GM12874 (cell line): Measurements from ENCODE around the gene USP9X.

ENCODE experiments used
- TF ChIP-seq, protein P1 (sequence below): IDR thresholded peaks from 2 replicates; pipeline ENCODE4 v1.5.1; 2011; ENCODE audit warnings: low read depth, mild to moderate bottlenecking, control low read depth, low read length, moderate library complexity; ENCODE audit not compliant: insufficient read depth

The USP9X gene

DNA sequence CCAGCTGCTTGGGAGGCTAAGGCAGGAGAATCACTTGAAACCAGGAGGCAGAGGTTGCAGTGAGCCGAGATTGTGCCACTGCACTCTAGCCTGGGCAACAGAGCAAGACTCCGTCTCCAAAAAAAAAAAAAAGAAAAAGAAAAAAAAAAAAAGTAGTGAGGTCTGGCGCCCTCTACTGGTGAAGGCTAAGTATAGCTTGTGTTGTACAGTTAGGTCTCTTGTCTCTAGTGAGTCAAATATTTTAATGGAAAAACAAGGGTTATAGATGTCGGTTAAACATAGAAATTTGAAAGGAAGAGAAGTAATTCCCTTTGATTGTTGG lies 29.8 kb downstream of the USP9X start:
- TF ChIP-seq, protein P1, sequence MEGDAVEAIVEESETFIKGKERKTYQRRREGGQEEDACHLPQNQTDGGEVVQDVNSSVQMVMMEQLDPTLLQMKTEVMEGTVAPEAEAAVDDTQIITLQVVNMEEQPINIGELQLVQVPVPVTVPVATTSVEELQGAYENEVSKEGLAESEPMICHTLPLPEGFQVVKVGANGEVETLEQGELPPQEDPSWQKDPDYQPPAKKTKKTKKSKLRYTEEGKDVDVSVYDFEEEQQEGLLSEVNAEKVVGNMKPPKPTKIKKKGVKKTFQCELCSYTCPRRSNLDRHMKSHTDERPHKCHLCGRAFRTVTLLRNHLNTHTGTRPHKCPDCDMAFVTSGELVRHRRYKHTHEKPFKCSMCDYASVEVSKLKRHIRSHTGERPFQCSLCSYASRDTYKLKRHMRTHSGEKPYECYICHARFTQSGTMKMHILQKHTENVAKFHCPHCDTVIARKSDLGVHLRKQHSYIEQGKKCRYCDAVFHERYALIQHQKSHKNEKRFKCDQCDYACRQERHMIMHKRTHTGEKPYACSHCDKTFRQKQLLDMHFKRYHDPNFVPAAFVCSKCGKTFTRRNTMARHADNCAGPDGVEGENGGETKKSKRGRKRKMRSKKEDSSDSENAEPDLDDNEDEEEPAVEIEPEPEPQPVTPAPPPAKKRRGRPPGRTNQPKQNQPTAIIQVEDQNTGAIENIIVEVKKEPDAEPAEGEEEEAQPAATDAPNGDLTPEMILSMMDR = peak; percentile 31; the same call in 1 of the 2 replicates

DNA sequence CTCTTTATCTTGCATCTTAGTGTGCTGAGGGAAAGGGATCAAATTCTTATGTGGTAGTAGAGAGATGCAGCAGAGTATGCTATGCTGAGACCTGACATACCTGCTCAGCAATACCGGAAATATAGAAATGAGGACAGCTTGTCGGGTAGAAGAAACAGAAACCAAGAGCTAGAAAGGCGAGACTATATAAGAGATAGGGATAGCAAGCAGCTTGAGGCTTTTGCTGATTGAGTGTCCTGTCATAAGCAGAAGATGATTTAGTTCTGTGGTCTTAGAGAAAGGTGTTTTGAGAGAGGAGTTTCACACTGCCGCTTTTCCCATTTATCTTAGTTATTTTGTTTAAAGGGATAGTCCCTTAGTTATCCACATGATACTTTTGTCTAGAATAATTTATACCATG lies 31.7 kb downstream of the USP9X start:
- TF ChIP-seq, protein P1 = no peak

DNA sequence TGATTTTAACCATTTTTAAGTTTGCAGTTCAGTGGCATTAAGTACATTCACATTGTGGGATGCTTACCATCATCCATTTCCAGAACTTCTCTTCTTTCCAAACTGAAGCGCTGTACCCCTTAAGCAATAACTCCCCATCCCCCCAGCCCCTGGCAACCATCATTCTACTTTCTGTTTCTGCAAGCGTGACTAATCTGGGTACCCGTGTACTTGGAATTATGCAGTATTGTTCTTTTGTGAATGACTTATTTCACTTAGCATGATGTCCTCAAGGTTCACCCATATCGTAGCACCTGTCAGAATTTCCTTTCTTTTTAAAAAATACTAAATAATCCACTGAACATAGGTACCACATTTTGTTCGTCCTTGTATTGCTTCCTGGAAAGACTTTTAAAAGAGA lies 32.9 kb downstream of the USP9X start:
- TF ChIP-seq, protein P1 = no peak

DNA sequence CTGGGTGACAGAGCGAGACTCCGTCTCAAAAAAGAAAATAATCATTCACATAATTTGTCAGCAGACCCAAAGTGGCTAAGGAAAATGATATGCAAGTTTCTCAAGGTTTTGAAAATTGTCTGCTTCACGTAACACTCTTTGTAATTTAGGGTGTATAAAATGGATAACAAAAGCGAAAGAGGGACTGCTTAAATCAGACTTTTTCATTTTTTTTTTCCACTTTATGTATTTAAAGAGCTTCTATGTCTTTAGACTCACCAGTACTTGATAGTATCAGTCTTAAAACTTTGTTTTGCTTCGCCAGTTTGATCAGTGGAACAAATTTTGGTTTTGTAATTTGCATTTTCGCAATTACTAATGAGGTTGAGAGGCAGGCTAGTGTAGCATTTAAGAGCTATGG lies 34.6 kb downstream of the USP9X start:
- TF ChIP-seq, protein P1 = no peak

DNA sequence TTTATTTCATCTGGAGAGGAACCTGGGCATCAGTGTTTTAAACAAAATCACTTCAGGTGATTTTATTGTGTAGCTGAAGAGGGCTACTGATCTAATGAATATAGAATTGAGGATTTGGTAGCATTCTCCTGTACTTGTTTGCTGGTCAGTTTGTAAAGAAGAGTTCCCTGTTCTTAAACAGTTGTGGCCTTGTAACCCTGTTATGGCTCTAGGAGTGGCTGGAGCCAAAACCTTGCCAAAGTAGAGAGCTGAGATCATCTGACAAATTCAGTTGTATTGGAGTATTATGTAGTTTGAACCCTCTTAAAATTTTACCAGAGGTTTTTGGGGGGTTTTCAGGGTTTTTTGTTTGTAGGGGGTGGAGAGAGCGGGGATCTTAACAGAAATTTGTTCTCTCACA lies 36.5 kb downstream of the USP9X start:
- TF ChIP-seq, protein P1 = no peak

DNA sequence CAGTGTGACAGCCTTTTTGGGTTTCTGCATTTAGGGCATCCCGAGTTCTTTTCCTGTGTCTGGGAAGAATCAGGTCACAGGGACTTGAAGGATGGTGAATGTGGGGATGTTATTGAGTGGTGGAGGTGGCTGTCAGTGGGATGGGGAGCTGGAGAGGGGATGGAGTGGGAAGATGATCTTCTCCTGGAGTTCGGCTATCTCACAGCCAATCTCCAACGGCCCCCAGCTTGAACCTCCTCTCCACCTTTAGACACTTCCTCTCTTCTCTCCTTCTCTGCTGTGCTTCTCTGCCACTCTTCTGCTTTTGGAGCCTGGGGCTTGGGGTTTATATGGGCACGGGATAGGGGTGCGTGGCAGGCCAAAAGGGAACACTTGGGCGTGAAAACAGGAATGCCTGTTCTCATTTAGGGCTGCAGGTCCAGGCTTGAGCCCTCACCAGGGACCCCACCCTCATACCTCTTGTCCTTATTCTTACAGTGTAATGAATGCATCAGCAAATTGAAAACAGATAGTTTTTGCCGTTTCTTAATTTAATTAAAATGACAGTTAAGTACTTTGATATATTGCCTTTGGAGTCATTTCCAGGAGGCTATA lies 37.5 kb downstream of the USP9X start:
- TF ChIP-seq, protein P1 = no peak

DNA sequence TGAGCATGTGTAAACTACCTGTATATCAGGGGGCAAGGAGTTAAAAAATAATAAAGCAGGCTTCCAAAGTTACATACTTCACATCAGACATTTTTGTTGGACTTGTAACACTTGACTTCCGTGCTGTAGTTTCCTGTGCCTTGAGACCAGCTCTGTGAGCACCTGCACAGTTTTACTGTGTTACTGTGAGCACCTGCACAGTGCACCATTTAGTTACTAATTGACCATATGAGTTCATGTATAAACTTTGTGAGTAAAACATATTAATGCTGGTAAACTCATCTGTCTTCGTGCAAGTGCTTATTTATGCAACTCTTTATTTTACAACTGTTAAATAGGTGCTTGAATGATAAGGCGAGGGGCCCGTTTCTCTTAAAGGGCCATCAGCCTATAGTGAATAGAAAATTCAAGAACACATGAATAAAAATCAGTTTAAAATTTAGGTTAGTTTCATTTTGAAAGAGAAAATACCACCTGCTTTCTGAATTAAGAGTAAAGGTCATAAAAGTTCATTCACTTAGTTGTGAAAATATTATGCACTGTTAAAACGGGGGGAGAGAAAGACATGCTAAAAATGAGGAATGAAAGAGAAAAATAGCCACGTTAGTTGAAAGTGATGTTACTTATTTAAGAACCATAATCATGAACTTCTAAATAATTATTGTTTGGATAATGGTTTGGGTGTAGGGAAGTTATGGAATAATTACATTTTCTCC lies 42.4 kb downstream of the USP9X start:
- TF ChIP-seq, protein P1 = no peak
